Lower lobe of right lung (tissue), 2 donors: ENCODE results near the gene BTNL3. TPM values are rescaled to one million over a fixed set of nuclear protein-coding genes. Genes with fewer than 3 reads are reported as not detected.
A peak's percentile ranks its signal among the peaks of the same experiment; 100 is the strongest.

Experiments
- ATAC-seq, 2 donors: fragments of 200-7000 bp; cut with Tn5 transposase; one replicate each; pipeline ENCODE4 v1.9.1; 2020 to 2022; ENCODE audit warnings: mild to moderate bottlenecking in 2 of 2, moderate library complexity in 2 of 2
- DNase-seq: peaks from one replicate; pipeline ENCODE4 v3.0.0-alpha.2; 2020
- H3K27ac ChIP-seq: fragments of 200-600 bp; one replicate; pipeline ENCODE4 v1.8.0; 2022
- H3K27me3 ChIP-seq: fragments of 200-600 bp; one replicate; pipeline ENCODE4 v1.8.0; 2022; ENCODE audit warnings: low read depth
- H3K36me3 ChIP-seq: fragments of 200-600 bp; one replicate; pipeline ENCODE4 v1.8.0; 2022; ENCODE audit warnings: mild to moderate bottlenecking
- H3K4me1 ChIP-seq: fragments of 200-600 bp; one replicate; pipeline ENCODE4 v1.8.0; 2022
- H3K4me3 ChIP-seq: fragments of 200-600 bp; one replicate; pipeline ENCODE4 v1.8.0; 2022; ENCODE audit warnings: mild to moderate bottlenecking
- H3K9me3 ChIP-seq: fragments of 200-600 bp; one replicate; pipeline ENCODE4 v1.8.0; 2022
- intact Hi-C: fragments of 100-400 bp; cut with DNase I; formaldehyde crosslinking; loops from one replicate; pipeline ENCODE4 v1.11.0; 2022
- total RNA-seq: library from RNA; stranded (reverse); fragmentation: NEBNext Ultra II Directional; extraction: Animal tissue kit (Norgen Biotek cat#: 25700); gene quantifications from one replicate; pipeline ENCODE4 v1.2.1, GENCODE V29; 2021
- TF ChIP-seq, protein P1 (sequence below): fragments of 200-600 bp; IDR thresholded peaks from one replicate; pipeline ENCODE4 v1.8.0; 2022; ENCODE audit warnings: antibody characterized with exemption, mild to moderate bottlenecking
- donor health status: DM: no; HTN: yes; CAD: no; lungs with severe emphysema.

Gene BTNL3
- total RNA-seq, 1 donor from 2014 or later: not detected

DNA sequence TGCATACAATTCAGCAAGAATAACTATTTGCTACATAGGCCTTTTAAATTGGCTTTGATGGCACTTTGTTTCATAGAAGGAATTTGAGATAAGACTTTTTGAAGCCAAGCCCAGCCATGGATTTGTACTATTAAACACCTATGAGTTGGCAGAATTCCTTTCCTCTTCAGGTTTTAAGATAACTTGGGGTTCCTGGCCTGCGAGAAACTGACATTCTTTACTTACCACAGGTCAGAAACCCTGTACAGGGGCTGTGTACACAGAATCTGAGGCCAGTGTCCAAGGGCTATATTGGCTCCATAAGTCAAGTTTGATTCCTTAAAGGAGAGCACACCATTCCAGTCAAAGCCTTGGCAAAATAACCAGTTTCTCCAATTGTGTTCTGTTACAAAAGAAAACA, 10.8 kb upstream of the BTNL3 start:
- no peaks in the 10 kb centered on the region for H3K27me3 ChIP-seq
- peak in 1 of 2 donors; percentile 64 for ATAC-seq
- H3K4me1 ChIP-seq: no peaks in the 10 kb centered on the region
- no peak overlapping the region for H3K27ac ChIP-seq
- intact Hi-C loops: no loop called here
- H3K9me3 ChIP-seq: no peaks in the 10 kb centered on the region
- no peak overlapping the region for H3K4me3 ChIP-seq
- H3K36me3 ChIP-seq: no peaks in the 10 kb centered on the region
- TF ChIP-seq, protein P1, sequence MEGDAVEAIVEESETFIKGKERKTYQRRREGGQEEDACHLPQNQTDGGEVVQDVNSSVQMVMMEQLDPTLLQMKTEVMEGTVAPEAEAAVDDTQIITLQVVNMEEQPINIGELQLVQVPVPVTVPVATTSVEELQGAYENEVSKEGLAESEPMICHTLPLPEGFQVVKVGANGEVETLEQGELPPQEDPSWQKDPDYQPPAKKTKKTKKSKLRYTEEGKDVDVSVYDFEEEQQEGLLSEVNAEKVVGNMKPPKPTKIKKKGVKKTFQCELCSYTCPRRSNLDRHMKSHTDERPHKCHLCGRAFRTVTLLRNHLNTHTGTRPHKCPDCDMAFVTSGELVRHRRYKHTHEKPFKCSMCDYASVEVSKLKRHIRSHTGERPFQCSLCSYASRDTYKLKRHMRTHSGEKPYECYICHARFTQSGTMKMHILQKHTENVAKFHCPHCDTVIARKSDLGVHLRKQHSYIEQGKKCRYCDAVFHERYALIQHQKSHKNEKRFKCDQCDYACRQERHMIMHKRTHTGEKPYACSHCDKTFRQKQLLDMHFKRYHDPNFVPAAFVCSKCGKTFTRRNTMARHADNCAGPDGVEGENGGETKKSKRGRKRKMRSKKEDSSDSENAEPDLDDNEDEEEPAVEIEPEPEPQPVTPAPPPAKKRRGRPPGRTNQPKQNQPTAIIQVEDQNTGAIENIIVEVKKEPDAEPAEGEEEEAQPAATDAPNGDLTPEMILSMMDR: no peak
- no peak for DNase-seq

DNA sequence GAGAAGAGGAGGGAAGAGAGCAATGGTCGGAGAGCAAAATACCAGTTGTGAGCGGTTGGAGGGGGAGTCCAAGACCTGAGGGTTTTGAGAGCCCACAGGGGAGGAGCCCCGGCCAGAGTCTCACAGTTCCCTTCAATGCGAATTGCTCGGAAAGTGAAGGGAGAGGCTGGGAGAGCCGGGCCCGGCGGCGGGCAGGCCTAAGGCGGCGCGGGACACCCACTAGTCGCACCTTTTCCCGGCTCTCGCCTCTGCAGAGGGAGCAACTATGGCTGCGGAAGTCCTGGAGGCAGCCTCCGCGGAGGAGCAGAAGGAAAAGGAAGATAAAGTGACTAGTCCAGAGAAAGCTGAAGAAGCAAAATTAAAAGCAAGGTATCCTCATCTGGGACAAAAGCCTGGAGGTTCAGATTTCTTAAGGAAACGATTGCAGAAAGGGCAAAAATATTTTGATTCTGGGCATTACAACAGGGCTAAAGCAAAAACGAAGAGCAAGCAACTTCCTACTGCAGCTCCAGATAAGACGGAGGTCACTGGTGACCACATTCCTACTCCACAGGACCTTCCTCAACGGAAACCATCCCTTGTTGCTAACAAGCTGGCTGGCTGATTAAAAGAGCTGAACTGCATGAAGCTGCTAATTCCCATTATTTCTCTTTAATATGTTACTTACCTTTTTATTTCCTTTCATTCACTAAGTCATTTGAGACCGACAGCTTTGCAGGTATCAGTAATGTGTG, 6.5 kb upstream of the BTNL3 start:
- H3K4me3 ChIP-seq: no peak overlapping the region
- no peaks in the 10 kb centered on the region for H3K27me3 ChIP-seq
- intact Hi-C loops: no loop called here
- TF ChIP-seq, protein P1: no peak
- no peaks in the 10 kb centered on the region for H3K9me3 ChIP-seq
- no peaks in the 10 kb centered on the region for H3K4me1 ChIP-seq
- no peaks in the 10 kb centered on the region for H3K36me3 ChIP-seq
- no peak for DNase-seq
- ATAC-seq: no peak
- H3K27ac ChIP-seq: no peak overlapping the region

DNA sequence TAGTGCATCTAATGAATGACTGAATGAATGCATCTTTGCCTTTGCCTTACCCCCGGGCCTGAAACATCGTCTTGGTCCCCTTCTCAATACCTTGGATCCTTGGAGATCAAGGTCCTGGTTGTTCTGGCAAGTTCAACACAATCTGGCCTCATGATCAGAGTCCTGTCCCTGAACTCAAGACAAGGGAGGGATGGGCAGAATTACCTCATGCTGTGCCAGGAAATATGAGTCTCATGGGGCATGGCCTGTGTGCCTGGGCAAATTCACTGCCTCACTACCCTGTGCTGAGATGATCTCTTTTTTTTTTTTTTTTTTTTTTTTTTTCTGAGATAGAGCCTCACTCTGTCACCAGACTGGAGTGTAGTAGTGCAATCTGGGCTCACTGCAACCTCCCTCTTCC, 630 bp upstream of the BTNL3 start:
- H3K27ac ChIP-seq: no peak overlapping the region
- no peaks in the 10 kb centered on the region for H3K36me3 ChIP-seq
- intact Hi-C loops: no loop called here
- TF ChIP-seq, protein P1: no peak
- ATAC-seq: no peak
- H3K9me3 ChIP-seq: no peaks in the 10 kb centered on the region
- no peak for DNase-seq
- no peaks in the 10 kb centered on the region for H3K4me1 ChIP-seq
- no peak overlapping the region for H3K4me3 ChIP-seq
- no peaks in the 10 kb centered on the region for H3K27me3 ChIP-seq

DNA sequence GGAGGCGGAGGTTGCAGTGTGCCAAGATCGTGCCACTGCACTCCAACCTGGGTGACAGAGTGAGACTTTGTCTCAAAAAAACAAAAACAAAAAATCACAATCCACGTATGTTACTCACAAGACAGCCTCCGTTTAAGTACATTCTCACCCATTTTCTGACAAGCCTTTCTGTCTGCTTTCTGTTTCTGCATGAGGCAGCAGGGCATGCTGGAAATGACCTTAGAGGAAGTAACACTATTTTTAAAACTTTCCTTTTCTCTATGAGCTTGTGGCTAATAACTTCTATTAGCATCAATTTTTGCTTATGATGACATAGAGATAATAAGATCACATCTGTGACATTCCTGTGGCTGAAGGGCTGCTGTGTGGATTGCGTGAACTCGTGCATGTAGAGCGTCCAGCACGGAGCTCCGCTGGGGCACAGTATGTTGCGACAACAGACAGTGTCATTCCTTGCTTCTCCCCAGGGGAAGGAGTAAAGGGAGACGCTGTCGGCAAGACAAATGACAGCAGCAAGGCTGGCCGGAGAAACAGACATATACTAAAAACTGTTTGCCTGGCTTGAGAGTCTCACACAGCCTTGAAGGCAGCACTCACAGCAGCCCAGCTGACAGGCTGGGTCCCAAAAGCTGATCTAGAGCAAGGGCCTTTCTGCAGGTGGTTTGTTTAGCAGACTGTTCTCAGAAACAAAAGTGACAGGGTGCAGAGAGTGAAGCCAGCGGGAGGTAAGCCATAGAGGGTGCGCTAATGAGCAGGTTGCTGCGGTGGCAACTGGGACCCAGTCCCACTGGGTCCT, 1.6 kb downstream of the BTNL3 start:
- no peaks in the 10 kb centered on the region for H3K9me3 ChIP-seq
- no peaks in the 10 kb centered on the region for H3K27me3 ChIP-seq
- intact Hi-C loops: no loop called here
- H3K27ac ChIP-seq: no peak overlapping the region
- ATAC-seq (no peak), DNase-seq (no peak)
- TF ChIP-seq, protein P1: no peak
- no peaks in the 10 kb centered on the region for H3K4me1 ChIP-seq
- H3K36me3 ChIP-seq: no peaks in the 10 kb centered on the region
- H3K4me3 ChIP-seq: no peak overlapping the region

DNA sequence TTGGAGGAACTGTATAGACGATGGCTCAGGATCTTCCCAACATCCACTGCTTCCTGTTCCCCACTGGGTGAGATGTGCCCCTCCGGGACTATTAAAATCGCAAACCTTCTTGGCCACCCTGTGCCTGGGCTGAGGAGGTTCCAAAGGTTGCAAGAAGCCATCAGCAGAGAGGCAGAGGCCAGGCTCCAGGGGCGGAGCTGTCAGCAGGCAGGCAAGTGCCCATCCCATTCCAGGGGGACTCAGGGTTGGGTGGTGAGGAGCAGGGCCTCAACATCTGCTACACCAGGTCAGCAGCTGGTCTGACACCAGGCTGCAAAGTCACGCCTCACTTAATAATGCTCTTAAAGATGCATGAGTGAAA, 2.2 kb downstream of the BTNL3 start:
- intact Hi-C loops: no loop called here
- DNase-seq: no peak

More for the DNA sequence above, 2.2 kb downstream of the BTNL3 start:
- no peak for ATAC-seq
- no peak overlapping the region for H3K4me3 ChIP-seq
- no peaks in the 10 kb centered on the region for H3K4me1 ChIP-seq
- TF ChIP-seq, protein P1: no peak
- no peaks in the 10 kb centered on the region for H3K27me3 ChIP-seq
- no peaks in the 10 kb centered on the region for H3K9me3 ChIP-seq
- H3K27ac ChIP-seq: no peak overlapping the region
- no peaks in the 10 kb centered on the region for H3K36me3 ChIP-seq
